ENCODE measurements around the gene TMEM150A. TPM values are rescaled to one million over a fixed set of nuclear protein-coding genes. Genes with fewer than 3 reads are reported as not detected.
A peak's percentile ranks its signal among the peaks of the same experiment; 100 is the strongest.
"Not testable (repeated sequence)": the region's sequence is repeated elsewhere in the genome, so short reads cannot be mapped to it uniquely, and the experiment has no call there.

The TMEM150A gene
- total and polyA plus RNA-seq, 2 donors: 2.3 to 15.9 TPM

GRCh38 chr2:85605406-85606115, 3.1 kb upstream of the TMEM150A start:
- no peak overlapping the region for H3K4me3 ChIP-seq (ENCODE audit: low read length in 2 of 2)
- H3K4me1 ChIP-seq (ENCODE audit: control insufficient read depth in 2 of 2, insufficient read depth in 2 of 2, low read length in 2 of 2): peaks cover 7 to 15% of the 10 kb centered on the region in 2 donors
- peaks cover 19 to 25% of the 10 kb centered on the region in 2 donors for H3K36me3 ChIP-seq (ENCODE audit: control insufficient read depth in 2 of 2, insufficient read depth in 2 of 2, low read length in 1 of 2)
- no peak for DNase-seq (ENCODE audit: low read depth in 6 of 9, low spot score in 9 of 9)
- no peak overlapping the region for H3K27ac ChIP-seq (ENCODE audit: low read depth in 1 of 2, low read length in 1 of 2)
- H3K27me3 ChIP-seq (ENCODE audit: control insufficient read depth in 2 of 2, insufficient read depth in 1 of 2, low read length in 1 of 2): peaks cover 14 to 31% of the 10 kb centered on the region in 2 donors
- H3K9me3 ChIP-seq (ENCODE audit: control insufficient read depth in 2 of 2, insufficient read depth in 1 of 2, low read length in 1 of 2): no peaks in the 10 kb centered on the region
- WGBS: 94% methylated on average over 4 of the region's 4 CpGs

- no peak for DNase-seq (ENCODE audit: low read depth in 6 of 9, low spot score in 9 of 9)
- H3K9me3 ChIP-seq (ENCODE audit: control insufficient read depth in 2 of 2, insufficient read depth in 1 of 2, low read length in 1 of 2): no peaks in the 10 kb centered on the region
- 92% methylated on average over 6 of the region's 6 CpGs for WGBS
- H3K27ac ChIP-seq (ENCODE audit: low read depth in 1 of 2, low read length in 1 of 2): no peak overlapping the region
- peaks cover 14 to 31% of the 10 kb centered on the region in 2 donors for H3K27me3 ChIP-seq (ENCODE audit: control insufficient read depth in 2 of 2, insufficient read depth in 1 of 2, low read length in 1 of 2)
- H3K4me3 ChIP-seq (ENCODE audit: low read length in 2 of 2): no peak overlapping the region
- H3K4me1 ChIP-seq (ENCODE audit: control insufficient read depth in 2 of 2, insufficient read depth in 2 of 2, low read length in 2 of 2): peaks cover 3 to 10% of the 10 kb centered on the region in 2 donors
- H3K36me3 ChIP-seq (ENCODE audit: control insufficient read depth in 2 of 2, insufficient read depth in 2 of 2, low read length in 1 of 2): peaks cover 22 to 25% of the 10 kb centered on the region in 2 donors
These were observed 2.3 kb upstream of the TMEM150A start for GRCh38 chr2:85604568-85605339.

- H3K4me1 ChIP-seq (ENCODE audit: control insufficient read depth in 2 of 2, insufficient read depth in 2 of 2, low read length in 2 of 2): peaks cover 3 to 10% of the 10 kb centered on the region in 2 donors
- H3K4me3 ChIP-seq (ENCODE audit: low read length in 2 of 2): not testable (repeated sequence)
These were observed 1.6 kb upstream of the TMEM150A start for GRCh38 chr2:85604133-85604444.

GRCh38 chr2:85601771-85602475, 575 bp downstream of the TMEM150A start:
- H3K4me3 ChIP-seq (ENCODE audit: low read length in 2 of 2): peak overlapping the region; percentile 57 to 63
- no peak for DNase-seq (ENCODE audit: low read depth in 6 of 9, low spot score in 9 of 9)
- WGBS: 15% methylated on average over 36 of the region's 36 CpGs
- H3K36me3 ChIP-seq (ENCODE audit: control insufficient read depth in 2 of 2, insufficient read depth in 2 of 2, low read length in 1 of 2): peaks cover 20 to 29% of the 10 kb centered on the region in 2 donors
- peaks cover 14 to 31% of the 10 kb centered on the region in 2 donors for H3K27me3 ChIP-seq (ENCODE audit: control insufficient read depth in 2 of 2, insufficient read depth in 1 of 2, low read length in 1 of 2)
- peak overlapping the region in 1 of 2 donors; percentile 33 for H3K27ac ChIP-seq (ENCODE audit: low read depth in 1 of 2, low read length in 1 of 2)
- H3K9me3 ChIP-seq (ENCODE audit: control insufficient read depth in 2 of 2, insufficient read depth in 1 of 2, low read length in 1 of 2): no peaks in the 10 kb centered on the region
- peaks cover 8 to 28% of the 10 kb centered on the region in 2 donors for H3K4me1 ChIP-seq (ENCODE audit: control insufficient read depth in 2 of 2, insufficient read depth in 2 of 2, low read length in 2 of 2)

More at GRCh38 chr2:85604133-85604444, 1.6 kb upstream of the TMEM150A start:
- Histone ChIP-seq H3K27me3 (ENCODE audit: control insufficient read depth in 2 of 2, insufficient read depth in 1 of 2, low read length in 1 of 2) (peaks cover 14 to 31% of the 10 kb centered on the region in 2 donors), H3K36me3 (ENCODE audit: control insufficient read depth in 2 of 2, insufficient read depth in 2 of 2, low read length in 1 of 2) (peaks cover 20 to 21% of the 10 kb centered on the region in 2 donors)
- 96% methylated on average over 3 of the region's 3 CpGs for WGBS
- H3K27ac ChIP-seq (ENCODE audit: low read depth in 1 of 2, low read length in 1 of 2); H3K9me3 ChIP-seq (ENCODE audit: control insufficient read depth in 2 of 2, insufficient read depth in 1 of 2, low read length in 1 of 2); DNase-seq (ENCODE audit: low read depth in 6 of 9, low spot score in 9 of 9): not testable (repeated sequence)

GRCh38 chr2:85600951-85601770, 1.3 kb downstream of the TMEM150A start:
- 97% methylated on average over 6 of the region's 6 CpGs for WGBS
- no peak for DNase-seq (ENCODE audit: low read depth in 6 of 9, low spot score in 9 of 9)
- H3K36me3 ChIP-seq (ENCODE audit: control insufficient read depth in 2 of 2, insufficient read depth in 2 of 2, low read length in 1 of 2): peaks cover 24 to 29% of the 10 kb centered on the region in 2 donors
- H3K4me1 ChIP-seq (ENCODE audit: control insufficient read depth in 2 of 2, insufficient read depth in 2 of 2, low read length in 2 of 2): peaks cover 15 to 36% of the 10 kb centered on the region in 2 donors
- no peak overlapping the region for H3K27ac ChIP-seq (ENCODE audit: low read depth in 1 of 2, low read length in 1 of 2)
- H3K9me3 ChIP-seq (ENCODE audit: control insufficient read depth in 2 of 2, insufficient read depth in 1 of 2, low read length in 1 of 2): no peaks in the 10 kb centered on the region
- H3K27me3 ChIP-seq (ENCODE audit: control insufficient read depth in 2 of 2, insufficient read depth in 1 of 2, low read length in 1 of 2): peaks cover 14 to 31% of the 10 kb centered on the region in 2 donors
- H3K4me3 ChIP-seq (ENCODE audit: low read length in 2 of 2): no peak overlapping the region

GRCh38 chr2:85600235-85600575, 2.3 kb downstream of the TMEM150A start:
- H3K4me1 ChIP-seq (ENCODE audit: control insufficient read depth in 2 of 2, insufficient read depth in 2 of 2, low read length in 2 of 2): peaks cover 16 to 37% of the 10 kb centered on the region in 2 donors
- WGBS: 99% methylated on average over 3 of the region's 3 CpGs
- no peak overlapping the region for H3K4me3 ChIP-seq (ENCODE audit: low read length in 2 of 2)
- peaks cover 21 to 28% of the 10 kb centered on the region in 2 donors for H3K36me3 ChIP-seq (ENCODE audit: control insufficient read depth in 2 of 2, insufficient read depth in 2 of 2, low read length in 1 of 2)
- H3K27me3 ChIP-seq (ENCODE audit: control insufficient read depth in 2 of 2, insufficient read depth in 1 of 2, low read length in 1 of 2): peaks cover 14 to 31% of the 10 kb centered on the region in 2 donors
- no peaks in the 10 kb centered on the region for H3K9me3 ChIP-seq (ENCODE audit: control insufficient read depth in 2 of 2, insufficient read depth in 1 of 2, low read length in 1 of 2)
- H3K27ac ChIP-seq (ENCODE audit: low read depth in 1 of 2, low read length in 1 of 2): no peak overlapping the region
- no peak for DNase-seq (ENCODE audit: low read depth in 6 of 9, low spot score in 9 of 9)

- peaks cover 14 to 31% of the 10 kb centered on the region in 2 donors for H3K27me3 ChIP-seq (ENCODE audit: control insufficient read depth in 2 of 2, insufficient read depth in 1 of 2, low read length in 1 of 2)
- no peaks in the 10 kb centered on the region for H3K9me3 ChIP-seq (ENCODE audit: control insufficient read depth in 2 of 2, insufficient read depth in 1 of 2, low read length in 1 of 2)
- WGBS: 85% methylated on average over 17 of the region's 17 CpGs
- DNase-seq (ENCODE audit: low read depth in 6 of 9, low spot score in 9 of 9): no peak
- no peak overlapping the region for H3K27ac ChIP-seq (ENCODE audit: low read depth in 1 of 2, low read length in 1 of 2)
- peaks cover 19 to 41% of the 10 kb centered on the region in 2 donors for H3K4me1 ChIP-seq (ENCODE audit: control insufficient read depth in 2 of 2, insufficient read depth in 2 of 2, low read length in 2 of 2)
- peaks cover 21 to 28% of the 10 kb centered on the region in 2 donors for H3K36me3 ChIP-seq (ENCODE audit: control insufficient read depth in 2 of 2, insufficient read depth in 2 of 2, low read length in 1 of 2)
- H3K4me3 ChIP-seq (ENCODE audit: low read length in 2 of 2): no peak overlapping the region
These were observed 2.8 kb downstream of the TMEM150A start for GRCh38 chr2:85599468-85600234.
